ENCODE measurements around the gene NHERF1.

DNA sequence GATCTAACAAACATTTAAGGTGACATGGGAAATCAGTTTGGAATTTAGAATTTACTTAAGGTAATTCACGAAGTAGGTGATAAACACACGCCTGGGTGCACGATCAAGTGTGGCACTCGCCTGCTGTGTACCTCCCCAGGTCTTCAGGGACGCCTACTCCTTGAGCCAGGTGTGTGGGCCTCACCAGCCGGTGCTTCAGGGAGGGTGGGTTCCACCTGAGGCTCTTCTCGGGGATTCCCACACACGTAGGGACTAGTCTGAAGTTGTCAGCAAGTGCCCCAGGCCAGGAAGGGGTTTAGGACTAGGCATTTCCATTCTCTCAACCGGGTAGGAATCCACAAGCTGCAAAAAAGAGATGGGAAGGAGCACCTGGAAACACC lies 37.5 kb downstream of the NHERF1 start:
- no peak for TF ChIP-seq CHD2 (IDR thresholded peaks at IDR 0.05; ENCODE audit: low read depth, low read length)
- TF ChIP-seq, protein P1, sequence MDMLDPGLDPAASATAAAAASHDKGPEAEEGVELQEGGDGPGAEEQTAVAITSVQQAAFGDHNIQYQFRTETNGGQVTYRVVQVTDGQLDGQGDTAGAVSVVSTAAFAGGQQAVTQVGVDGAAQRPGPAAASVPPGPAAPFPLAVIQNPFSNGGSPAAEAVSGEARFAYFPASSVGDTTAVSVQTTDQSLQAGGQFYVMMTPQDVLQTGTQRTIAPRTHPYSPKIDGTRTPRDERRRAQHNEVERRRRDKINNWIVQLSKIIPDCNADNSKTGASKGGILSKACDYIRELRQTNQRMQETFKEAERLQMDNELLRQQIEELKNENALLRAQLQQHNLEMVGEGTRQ (CRISPR knock-in tag; IDR thresholded peaks at IDR 0.05), result no peak
- no peak for TF ChIP-seq SETDB1 (IDR thresholded peaks at IDR 0.05; ENCODE audit: low read length)
- no peak for TF ChIP-seq SMC3 (conservative IDR thresholded peaks at IDR 0.05; ENCODE audit: insufficient read depth, low read depth, low read length)
- TF ChIP-seq NFXL1 (CRISPR knock-in tag; IDR thresholded peaks at IDR 0.05), result no peak
- TF ChIP-seq ZBTB8A (IDR thresholded peaks at IDR 0.05; ENCODE audit: partially characterized antibody), result no peak
- no peak for TF ChIP-seq TEAD4 (IDR thresholded peaks at IDR 0.05; ENCODE audit: low read length)
- no peak for TF ChIP-seq TEAD4 (CRISPR knock-in tag; IDR thresholded peaks at IDR 0.05; ENCODE audit: borderline replicate concordance)
- TF ChIP-seq MTF1 (CRISPR knock-in tag; IDR thresholded peaks at IDR 0.05; ENCODE audit: borderline replicate concordance), result no peak
- TF ChIP-seq NR2C2 (CRISPR knock-in tag; IDR thresholded peaks at IDR 0.05), result no peak
- no peak for TF ChIP-seq NR2C2 (tag; IDR thresholded peaks at IDR 0.05)
- TF ChIP-seq, protein P2, sequence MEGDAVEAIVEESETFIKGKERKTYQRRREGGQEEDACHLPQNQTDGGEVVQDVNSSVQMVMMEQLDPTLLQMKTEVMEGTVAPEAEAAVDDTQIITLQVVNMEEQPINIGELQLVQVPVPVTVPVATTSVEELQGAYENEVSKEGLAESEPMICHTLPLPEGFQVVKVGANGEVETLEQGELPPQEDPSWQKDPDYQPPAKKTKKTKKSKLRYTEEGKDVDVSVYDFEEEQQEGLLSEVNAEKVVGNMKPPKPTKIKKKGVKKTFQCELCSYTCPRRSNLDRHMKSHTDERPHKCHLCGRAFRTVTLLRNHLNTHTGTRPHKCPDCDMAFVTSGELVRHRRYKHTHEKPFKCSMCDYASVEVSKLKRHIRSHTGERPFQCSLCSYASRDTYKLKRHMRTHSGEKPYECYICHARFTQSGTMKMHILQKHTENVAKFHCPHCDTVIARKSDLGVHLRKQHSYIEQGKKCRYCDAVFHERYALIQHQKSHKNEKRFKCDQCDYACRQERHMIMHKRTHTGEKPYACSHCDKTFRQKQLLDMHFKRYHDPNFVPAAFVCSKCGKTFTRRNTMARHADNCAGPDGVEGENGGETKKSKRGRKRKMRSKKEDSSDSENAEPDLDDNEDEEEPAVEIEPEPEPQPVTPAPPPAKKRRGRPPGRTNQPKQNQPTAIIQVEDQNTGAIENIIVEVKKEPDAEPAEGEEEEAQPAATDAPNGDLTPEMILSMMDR (IDR thresholded peaks at IDR 0.05 in 2 of 3, conservative IDR thresholded peaks at IDR 0.05 in 1 of 3; ENCODE audit: insufficient read depth in 2 of 3, low read depth in 1 of 3, low read length in 3 of 3), result no peak
- no peak for TF ChIP-seq SREBF1 (IDR thresholded peaks at IDR 0.05; ENCODE audit: borderline replicate concordance, low read depth, low read length)
- no peak for TF ChIP-seq RCOR1 (IDR thresholded peaks at IDR 0.05; ENCODE audit: borderline replicate concordance in 1 of 2, low read depth in 2 of 2, low read length in 2 of 2)
- no peak for TF ChIP-seq ZNF23 (CRISPR knock-in tag; IDR thresholded peaks at IDR 0.05)
- TF ChIP-seq, protein P3, sequence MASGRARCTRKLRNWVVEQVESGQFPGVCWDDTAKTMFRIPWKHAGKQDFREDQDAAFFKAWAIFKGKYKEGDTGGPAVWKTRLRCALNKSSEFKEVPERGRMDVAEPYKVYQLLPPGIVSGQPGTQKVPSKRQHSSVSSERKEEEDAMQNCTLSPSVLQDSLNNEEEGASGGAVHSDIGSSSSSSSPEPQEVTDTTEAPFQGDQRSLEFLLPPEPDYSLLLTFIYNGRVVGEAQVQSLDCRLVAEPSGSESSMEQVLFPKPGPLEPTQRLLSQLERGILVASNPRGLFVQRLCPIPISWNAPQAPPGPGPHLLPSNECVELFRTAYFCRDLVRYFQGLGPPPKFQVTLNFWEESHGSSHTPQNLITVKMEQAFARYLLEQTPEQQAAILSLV (tag; IDR thresholded peaks at IDR 0.05), result no peak
